GM21825 (cell line): ENCODE results near the gene PCBP3.

Experiments
- ATAC-seq: cut with Tn5 transposase; IDR thresholded peaks from one replicate; pipeline ENCODE4 v1.9.1; 2021; ENCODE audit warnings: mild to moderate bottlenecking, moderate library complexity; ENCODE audit not compliant: unreplicated experiment

Gene PCBP3

DNA sequence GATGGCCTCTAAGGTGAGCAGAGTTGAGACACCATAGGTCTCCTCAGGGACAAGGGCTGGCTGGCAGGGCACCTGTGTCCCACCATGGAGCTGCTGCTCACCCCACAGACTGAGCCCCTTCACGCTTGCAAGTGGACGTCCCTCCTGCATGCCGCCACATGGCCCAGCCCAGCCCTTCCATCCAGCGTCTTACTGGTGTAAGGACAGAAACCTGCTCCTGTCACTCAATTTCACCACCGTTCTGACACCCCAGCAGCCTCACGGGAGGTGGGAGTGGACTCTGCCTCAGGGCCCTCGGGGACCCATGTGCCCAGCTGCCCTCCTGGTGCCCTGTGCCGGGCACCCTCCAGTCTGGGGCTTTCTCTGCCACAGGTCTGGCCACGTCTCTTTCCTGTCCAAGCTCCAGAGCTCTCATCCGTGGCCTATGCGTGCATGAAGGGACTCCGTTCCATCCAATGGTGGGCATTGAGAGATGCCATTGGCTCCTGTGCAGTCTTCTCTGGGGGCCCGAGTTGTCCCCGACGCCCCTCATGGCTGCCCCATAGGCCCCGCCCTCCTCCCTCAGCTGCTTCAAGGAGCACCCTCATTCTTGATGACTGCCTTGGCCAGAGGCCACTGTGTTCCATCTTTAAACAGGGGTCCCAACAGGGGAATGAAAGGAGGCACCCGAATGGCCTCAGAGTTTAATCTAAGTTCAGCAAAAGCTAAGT, 295.4 kb downstream of the PCBP3 start:
- no peak for ATAC-seq

DNA sequence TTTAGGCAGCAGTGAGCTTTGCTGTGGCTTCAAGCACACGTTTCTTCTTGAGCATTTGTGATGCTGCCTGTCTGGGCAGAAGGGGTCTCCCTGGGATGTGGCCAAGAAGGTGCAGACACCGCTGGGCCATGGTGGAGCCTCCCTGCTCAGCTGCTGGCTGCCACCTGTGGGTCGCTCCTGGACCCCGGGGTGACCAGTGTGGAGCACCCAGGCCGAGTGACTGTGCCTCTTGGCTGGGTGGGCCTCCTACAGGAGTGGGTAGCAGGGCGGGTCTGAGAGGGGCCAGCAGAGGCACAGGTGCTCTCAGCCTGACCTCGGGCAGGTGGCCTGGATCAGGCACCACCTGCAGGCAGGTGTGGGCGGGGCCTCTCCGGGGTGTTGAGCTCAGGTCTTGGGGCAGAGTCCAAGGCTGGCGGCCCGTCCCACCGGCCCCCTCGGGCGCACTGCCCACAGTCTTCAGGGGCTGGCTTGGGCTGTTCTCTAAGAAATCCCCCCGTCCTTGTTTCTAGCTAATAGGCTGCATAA, 296.1 kb downstream of the PCBP3 start:
- no peak for ATAC-seq

DNA sequence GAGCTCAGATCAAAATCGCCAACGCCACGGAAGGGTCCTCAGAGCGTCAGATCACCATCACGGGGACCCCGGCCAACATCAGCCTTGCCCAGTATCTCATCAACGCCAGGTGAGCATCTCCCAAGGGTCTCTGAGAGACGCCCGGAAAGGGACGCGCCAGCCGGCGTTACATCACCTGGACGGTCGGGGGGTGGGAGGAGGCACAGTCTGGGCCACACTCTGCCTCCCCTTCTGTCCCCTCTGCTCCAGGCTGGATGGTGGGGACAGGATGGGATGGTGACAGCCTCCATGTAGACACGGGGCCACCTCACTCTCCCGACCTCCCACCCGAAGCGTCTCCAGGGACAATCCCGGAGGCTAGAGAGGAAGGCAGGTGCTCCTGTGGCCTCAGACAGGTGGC, 296.6 kb downstream of the PCBP3 start:
- ATAC-seq: no peak

DNA sequence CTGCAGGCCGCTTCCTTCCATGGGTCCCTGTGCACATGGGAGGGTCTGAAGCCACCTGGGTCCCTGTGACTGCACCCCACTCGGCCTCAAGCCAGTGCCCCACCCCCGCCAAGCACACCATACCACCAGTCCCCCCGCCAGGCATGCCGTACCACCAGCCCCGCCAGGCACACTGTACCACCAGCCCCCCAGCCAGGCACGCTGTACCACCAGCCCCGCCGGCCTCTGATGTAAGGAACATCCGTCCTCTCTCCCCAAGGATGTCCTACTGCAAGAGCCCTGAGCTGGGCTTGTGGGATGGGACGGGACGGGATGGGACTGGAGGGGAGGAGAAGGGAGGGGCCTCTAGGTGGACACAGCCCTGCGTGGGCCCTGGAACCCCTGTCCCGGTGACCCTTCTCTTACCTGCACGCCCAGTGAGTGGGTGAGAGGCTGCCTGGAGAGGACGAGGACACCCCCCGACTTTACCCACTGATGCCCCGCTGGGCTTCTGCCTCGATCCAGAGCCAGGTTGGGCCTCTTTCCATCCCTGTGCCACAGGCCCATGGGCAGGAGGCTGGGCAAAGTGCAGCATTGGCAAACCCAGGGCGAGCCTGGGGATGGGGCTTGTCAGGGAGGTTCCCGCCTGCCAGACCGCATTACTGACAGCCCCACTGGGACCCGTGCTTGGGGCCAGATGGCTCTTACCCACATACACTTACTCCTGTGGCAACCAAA, 297.3 kb downstream of the PCBP3 start:
- ATAC-seq: no peak

DNA sequence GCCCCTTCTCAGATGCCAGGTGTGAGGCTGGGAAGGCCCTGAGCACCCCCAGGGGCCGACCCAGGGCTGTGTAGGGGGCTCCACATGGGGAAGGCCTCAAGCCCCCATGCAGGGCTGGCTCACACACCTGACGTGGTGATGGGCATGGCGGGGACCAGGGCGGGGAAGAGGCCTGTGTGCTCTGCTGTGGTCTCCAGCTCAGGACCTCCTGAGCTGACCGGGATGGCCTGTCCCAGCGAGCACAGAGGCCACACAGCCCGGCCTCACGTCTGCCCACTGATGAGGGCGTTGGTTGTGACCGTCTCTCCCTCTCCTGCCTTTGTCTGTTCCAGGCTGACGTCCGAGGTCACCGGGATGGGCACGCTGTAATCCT, 297.8 kb downstream of the PCBP3 start:
- ATAC-seq: no peak

DNA sequence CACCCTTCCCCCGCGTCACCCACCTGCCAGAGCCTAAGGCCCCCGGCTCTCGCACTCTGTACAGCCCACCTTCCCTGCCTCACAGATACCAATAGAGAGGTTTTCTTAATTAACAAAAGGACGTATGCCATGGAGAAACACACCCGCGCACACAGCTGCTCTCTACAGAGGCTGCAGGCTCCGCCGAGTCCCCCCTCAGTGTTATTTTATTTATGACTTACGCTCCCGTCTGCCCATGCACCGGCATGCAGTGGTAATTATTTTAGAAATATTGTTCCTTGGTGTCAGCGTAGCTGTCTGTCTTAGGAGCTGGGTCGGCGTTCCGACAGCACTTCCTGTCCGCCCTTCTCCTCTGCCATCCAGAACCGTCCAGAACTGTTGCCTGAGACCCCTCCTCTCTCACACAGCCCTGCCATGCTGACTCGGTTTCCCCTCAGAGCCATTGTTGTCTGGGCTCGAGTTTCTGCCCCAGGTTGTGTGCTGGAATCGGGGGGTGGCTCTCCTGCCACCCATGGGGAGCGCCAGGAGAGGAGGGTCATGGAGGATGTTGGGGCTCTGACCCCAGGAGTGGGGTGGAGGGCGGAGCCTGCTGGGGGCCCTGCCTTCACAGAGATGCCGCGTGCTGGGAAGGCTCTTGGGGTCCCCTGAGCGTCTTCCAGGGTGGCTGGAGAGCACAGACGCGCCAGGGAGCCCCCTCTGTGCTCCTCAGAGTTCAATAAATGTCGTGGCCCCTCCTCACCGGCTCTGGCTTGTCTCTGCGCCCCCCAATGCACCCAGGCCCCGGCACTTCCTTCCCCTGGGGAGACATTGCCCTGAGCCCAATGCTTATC, 298.4 kb downstream of the PCBP3 start:
- no peak for ATAC-seq

DNA sequence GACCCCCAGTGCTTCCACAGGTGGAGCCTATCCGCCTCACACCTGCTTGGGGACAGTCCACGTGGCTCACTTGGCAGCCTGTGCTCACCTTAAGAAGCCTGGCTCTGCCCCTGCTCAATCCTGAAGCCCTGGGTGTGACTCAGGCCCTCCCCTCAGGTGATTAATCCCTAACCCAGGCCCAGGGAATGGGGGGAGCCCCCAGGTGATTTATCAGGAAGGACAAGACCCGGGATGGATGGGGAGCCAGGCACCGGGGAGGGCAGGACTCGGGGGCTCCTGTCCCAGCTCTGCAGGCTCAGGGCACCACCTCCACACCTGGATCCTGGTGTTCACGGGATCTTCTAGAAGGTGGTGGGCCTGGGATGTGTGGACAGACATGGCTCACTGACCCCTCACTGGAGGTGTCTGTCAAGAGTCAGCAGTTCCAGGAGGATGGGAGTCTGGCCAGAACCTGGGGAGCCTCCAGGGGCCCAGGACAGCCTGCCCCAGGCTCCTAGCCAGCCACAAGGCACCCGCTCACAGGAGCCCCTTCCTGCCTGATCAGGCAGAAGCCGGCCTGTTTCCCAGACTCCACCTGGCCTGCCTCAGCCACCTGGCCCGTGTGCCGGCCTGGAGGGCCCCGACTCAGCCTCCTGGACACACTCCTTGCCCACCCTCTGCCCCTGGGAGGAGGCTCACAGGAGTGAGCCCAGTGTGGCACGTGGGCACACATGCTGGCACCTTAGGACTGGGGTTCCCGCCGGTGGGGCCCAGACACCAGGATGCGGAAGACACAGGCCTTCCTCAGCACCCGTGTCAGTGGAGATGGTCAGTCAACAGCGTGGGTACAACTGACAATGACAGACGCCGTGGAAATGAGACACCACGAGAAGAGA, 299.5 kb downstream of the PCBP3 start:
- ATAC-seq: no peak

DNA sequence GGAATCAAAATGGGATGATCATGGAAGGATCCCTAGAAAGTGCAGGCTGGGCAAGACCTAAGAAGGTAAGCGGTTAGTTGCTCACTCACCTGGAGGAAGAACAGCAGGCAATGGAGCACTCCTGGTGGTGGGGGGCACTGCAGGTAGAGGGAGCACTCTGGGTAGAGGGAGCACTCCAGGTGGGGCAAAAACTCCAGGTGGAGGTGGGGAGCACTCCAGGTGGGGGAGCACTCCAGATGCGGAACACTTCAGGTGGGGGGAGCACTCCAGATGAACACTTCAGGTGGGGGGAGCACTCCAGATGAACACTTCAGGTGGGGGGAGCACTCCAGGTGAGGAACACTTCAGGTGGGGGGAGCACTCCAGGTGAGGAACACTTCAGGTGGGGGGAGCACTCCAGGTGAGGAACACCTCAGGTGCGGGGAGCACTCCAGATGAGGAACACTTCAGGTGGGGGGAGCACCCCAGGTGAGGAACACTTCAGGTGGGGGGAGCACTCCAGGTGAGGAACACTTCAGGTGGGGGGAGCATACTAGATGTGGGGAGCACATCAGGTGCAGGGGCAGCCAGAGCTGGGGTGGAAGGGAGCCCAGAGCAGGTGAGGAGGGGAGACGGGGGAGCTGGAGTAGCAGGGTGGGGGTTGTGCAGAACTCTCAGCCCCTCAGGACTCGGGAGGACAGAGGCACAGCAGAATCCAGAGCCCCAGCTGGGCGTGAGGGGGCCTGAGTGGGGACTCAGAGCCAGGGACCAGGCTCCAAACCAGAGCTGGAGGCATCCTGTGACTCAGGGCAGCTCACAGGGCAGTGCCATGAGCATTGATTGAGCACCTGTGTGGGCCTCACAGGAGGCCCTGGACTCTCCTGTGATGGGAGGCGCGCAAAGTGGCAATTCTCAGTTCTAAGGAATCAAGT, 300.4 kb downstream of the PCBP3 start:
- no peak for ATAC-seq

DNA sequence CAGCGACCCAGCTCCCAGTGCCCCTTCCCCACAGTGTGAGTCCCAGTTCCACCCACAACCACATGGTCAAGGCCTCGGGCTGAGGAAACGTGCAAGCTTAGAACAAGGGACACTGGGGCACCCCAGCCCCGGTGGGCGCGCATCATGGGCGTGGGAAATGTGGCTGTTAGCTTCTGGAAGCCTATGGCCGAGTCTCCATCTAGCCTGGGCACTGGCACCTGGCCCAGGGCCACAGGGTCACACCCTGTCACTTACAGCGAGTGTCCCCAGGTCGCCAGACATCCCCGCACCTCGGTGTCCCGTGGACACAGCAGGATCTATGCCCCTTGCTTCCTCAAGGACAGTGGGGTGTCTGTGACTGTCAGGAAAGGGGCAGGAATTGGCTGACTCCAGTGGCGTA, 301.1 kb downstream of the PCBP3 start:
- no peak for ATAC-seq

DNA sequence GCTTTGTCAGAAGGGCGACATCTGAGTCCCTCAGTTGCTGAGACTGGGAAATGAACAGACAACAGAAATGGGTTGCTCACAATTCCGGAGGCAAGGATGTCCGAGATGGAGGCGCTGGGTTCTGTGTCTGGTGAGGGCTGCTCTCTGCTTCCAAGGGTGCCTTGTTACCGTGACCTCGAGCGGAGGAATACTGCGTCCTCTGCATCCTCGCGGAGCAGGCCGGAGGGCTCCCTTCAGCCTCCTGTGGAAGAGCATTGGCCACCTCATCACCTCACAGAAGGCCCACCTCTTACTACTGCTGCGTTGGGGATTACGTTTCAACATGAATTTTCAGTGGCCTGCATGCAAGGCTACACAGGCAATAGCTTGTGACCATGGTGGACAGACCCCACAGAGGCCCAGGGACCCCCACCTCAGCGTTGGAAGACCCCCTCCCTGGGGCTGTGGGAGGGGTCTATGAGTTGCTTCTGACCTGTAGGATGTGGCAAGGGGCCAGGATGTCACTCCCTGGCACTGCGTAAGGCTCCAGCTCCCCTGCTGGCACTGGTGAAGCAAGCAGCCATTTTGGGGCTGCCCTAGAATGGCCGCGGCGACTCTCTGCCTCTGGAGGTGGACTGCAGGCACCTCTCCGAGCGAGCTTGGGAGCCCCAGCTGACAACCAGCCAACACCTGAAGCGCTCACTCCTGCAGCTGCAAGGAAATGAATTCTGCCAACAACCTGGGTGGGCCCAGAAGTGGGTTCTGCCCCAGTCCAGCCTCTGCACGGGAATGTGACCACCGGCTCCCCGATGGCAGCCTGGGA, 301.7 kb downstream of the PCBP3 start:
- no peak for ATAC-seq

DNA sequence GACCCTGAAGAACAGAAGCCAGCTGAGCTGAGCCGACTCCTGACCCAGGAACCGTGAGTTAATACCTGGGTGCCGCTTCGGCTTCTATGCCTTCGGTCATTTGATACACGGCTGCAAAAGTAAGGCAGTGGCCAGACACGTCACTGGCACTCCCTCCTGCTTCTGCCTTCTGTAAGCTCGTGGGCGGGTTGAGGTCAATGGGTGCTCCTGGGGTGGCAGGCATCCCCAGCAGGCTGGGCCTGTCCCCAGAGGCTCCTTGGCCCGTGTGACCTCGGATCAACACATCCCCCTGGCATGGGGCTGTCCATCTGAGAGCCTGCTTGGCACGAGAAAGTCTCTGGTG, 302.3 kb downstream of the PCBP3 start:
- no peak for ATAC-seq

DNA sequence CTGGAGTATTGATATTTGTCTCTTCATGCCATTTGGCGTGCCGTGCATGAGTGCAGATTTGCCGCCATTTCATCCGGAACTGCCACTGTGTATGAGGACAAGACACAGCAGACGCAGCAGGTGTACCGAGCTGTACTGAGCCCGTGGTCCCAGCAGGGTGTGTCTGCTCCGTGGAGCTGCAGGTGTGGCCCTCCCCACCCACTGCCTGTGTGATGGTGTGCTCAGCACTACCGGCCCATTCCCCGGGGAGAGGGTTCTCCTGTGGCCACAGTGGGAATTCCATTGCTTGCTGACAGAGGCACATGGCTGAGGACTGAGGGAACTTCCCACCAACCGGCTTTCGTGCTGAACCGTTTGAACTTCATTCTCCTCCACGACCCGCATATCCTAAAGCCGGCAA, 303.8 kb downstream of the PCBP3 start:
- no peak for ATAC-seq

DNA sequence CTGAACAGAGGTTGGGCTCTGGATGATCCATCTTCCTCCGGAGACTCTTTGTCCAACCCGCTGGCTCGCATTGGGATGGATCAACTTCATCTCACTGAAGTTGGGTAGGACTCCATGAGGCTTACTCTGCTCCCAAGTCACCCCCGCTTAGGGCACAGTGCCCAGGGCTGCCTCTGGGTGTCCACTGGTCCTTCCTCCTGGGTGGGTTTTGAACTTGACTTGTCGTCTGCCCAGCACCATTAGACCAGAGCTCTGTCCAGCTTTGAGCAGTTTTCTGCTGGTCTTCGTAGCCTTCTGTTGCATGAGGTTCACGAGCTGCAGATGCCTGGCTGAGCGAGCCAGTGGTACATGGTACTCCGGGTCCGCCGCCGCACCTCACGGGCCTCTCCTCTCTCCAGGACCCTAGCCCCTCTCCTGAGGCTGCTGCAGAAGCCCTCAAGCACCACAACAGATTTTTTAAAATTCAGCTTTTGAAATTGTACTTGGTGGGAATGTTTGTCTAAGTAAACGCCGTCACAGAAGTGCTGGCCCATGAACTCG, 304.3 kb downstream of the PCBP3 start:
- no peak for ATAC-seq

DNA sequence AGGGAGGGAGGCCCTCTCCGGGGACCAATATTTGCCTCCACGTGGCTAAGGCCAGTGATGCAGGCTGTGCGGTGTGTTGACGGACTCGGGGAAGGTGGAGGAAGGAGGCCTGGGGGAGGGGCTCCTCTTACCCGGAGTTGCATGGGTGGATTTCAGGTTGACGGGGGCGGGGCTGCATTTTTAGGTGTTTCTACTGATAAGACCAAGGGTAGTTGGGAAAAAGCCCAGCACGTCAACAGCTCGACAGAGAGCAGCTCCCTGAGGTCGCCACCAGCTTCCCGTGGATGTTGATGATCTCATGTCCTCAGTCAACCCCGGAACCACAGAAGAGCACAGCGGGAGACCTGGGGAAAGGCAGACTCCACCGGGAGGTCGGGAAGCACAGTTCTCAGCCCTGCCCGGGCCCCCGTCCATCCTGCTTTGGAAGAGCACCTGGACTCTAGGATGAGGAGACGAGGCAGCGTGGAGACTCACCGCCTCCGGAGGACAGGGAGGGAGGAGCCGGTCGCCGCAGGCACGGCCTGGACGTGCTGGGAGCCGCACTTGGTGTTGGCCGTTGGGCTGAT, 305.1 kb downstream of the PCBP3 start:
- no peak for ATAC-seq

DNA sequence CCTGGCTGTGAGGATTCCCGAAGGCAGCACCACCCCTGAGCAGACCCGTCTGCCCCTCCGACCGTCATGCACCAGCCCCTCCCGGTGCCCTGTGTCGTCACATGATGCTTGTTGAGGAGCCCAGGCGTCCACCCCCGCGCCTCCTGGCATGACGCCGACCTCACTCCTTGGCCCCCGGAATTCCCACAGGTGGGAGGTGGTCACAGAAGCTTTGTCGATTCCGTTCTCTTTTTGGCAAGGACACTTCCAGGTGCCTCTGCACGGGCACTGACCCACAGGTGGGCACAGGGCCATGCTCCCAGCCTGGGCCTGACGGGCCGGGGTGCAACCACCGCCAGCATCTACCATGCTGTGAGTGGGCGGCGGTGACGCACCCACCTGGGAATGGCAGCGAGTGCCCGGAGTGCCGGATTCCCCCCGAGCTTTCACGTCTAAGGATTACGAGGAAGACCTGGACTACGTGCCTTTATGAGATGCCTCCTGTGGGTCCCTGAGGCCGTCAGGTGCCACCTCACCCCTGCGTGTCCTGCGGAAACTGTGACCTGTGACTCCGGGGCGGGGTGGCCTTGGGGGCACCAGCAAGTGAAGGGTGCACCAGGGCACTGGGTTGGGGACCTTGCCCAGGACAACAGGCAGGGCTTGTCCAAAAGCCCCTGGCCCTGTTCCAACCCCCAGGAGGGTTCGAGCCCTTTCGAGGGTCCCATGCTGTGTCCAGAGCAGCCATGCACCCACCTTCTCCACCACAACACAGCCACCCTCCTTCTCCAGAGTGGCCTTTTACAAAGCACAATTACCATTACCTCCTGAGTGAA, 306.6 kb downstream of the PCBP3 start:
- no peak for ATAC-seq

DNA sequence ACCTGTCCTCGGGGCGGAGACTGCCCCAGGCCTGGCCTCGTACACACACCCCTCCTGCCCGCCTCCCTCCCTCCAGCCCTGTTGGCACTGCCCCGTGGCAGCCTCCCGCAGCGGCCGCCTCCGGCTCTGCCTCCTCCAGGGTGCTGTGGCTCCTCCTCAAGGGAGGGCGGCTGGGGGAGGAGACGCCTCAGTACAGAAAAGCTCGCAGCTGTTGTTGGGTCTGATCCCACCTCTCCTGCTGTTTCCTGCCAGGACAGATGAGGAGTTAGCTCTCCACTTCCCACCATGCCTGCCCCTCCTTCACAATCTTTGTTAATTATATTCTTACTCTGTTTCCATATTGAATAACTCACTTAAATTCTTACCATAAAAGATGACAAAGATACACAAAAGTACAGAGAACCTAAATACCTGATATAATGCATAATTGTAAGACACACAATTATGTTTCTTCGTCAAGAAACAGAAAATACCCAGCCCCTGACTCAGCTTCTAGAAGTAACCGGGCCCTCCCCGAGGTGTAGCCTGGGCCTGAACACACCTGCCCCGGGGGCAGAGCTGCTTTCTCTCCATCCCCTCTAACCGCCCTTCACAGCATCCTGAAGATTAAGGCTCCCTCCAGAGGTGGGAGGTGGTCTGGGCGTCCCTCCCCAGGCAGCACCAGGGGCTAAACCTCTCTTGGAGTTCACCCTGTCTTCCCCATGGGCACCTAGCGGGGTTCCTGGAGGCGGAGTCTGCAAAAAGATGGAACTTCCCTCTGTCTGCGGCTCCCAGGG, 307.4 kb downstream of the PCBP3 start:
- ATAC-seq: no peak

DNA sequence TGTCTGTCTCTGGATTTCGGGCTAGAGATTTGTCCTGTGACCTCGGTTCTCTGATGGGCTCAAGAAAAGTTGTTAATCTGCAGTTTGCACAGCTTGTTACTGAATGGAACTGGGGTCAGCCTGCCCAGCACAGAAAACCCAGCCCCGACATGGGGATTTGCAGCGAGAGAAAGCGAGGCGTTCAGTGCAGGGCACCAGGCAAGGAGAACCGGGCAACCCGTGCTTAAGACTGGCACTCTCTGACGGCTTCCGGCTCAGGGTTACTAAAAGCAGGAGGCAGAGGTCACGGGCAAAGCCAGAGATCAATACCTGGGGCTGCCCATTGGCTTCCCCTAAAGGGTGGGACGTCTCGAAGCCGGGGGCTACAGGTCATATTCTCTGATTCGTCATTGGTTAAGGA, 308.2 kb downstream of the PCBP3 start:
- no peak for ATAC-seq
